Measurements from ENCODE around the gene SNAP23.

SNAP23 gene

GRCh38 chr15:42498212-42499068 is 3.0 kb downstream of the SNAP23 start:
- no peak overlapping the region for H3K4me3 ChIP-seq (ENCODE audit: insufficient read length, low read depth)
- no peak overlapping the region for H3K9ac ChIP-seq (ENCODE audit: insufficient read length, low read depth)
- no peaks in the 10 kb centered on the region for H3K4me1 ChIP-seq (ENCODE audit: insufficient read depth, insufficient read length)
- TF ChIP-seq SUZ12 (IDR thresholded peaks at IDR 0.05; ENCODE audit: extremely low read depth, insufficient read depth, insufficient read length), result no peak
- TF ChIP-seq YY1 (IDR thresholded peaks at IDR 0.05; ENCODE audit: insufficient read depth, insufficient read length), result no peak
- TF ChIP-seq ZNF274 (IDR thresholded peaks at IDR 0.05; ENCODE audit: low read depth, low read length), result no peak
- DNase-seq (ENCODE audit: low read depth, low spot score), result no peak
- H3K27me3 ChIP-seq (ENCODE audit: insufficient read depth, insufficient read length), result no peaks in the 10 kb centered on the region
- no peaks in the 10 kb centered on the region for H3K36me3 ChIP-seq (ENCODE audit: insufficient read depth, insufficient read length, low read length)
- no peaks in the 10 kb centered on the region for H3K9me3 ChIP-seq (ENCODE audit: insufficient read depth, low read length)

- H3K4me3 ChIP-seq (ENCODE audit: insufficient read length, low read depth), result no peak overlapping the region
- no peaks in the 10 kb centered on the region for H3K27me3 ChIP-seq (ENCODE audit: insufficient read depth, insufficient read length)
- no peaks in the 10 kb centered on the region for H3K36me3 ChIP-seq (ENCODE audit: insufficient read depth, insufficient read length, low read length)
Measured at GRCh38 chr15:42499858-42500609, 4.6 kb downstream of the SNAP23 start.

GRCh38 chr15:42502477-42502876 is 7.0 kb downstream of the SNAP23 start:
- Histone ChIP-seq H3K9ac (ENCODE audit: insufficient read length, low read depth) (no peak overlapping the region), H3K36me3 (ENCODE audit: insufficient read depth, insufficient read length, low read length) (peaks cover 5% of the 10 kb centered on the region), H3K4me3 (ENCODE audit: insufficient read length, low read depth) (no peak overlapping the region), H3K4me1 (ENCODE audit: insufficient read depth, insufficient read length) (peaks cover 2% of the 10 kb centered on the region), H3K9me3 (ENCODE audit: insufficient read depth, low read length) (no peaks in the 10 kb centered on the region), H3K27me3 (ENCODE audit: insufficient read depth, insufficient read length) (no peaks in the 10 kb centered on the region)
- no peak for DNase-seq (ENCODE audit: low read depth, low spot score)
- no peak for TF ChIP-seq ZNF274 (IDR thresholded peaks at IDR 0.05; ENCODE audit: low read depth, low read length)

More at GRCh38 chr15:42499858-42500609, 4.6 kb downstream of the SNAP23 start:
- Histone ChIP-seq H3K9ac (ENCODE audit: insufficient read length, low read depth) (no peak overlapping the region), H3K9me3 (ENCODE audit: insufficient read depth, low read length) (no peaks in the 10 kb centered on the region), H3K4me1 (ENCODE audit: insufficient read depth, insufficient read length) (no peaks in the 10 kb centered on the region)
- no peak for DNase-seq (ENCODE audit: low read depth, low spot score)
- no peak for TF ChIP-seq SUZ12 (IDR thresholded peaks at IDR 0.05; ENCODE audit: extremely low read depth, insufficient read depth, insufficient read length)
- no peak for TF ChIP-seq YY1 (IDR thresholded peaks at IDR 0.05; ENCODE audit: insufficient read depth, insufficient read length)

GRCh38 chr15:42503825-42504224 is 8.4 kb downstream of the SNAP23 start:
- Histone ChIP-seq H3K4me3 (ENCODE audit: insufficient read length, low read depth) (no peak overlapping the region), H3K9me3 (ENCODE audit: insufficient read depth, low read length) (no peaks in the 10 kb centered on the region), H3K36me3 (ENCODE audit: insufficient read depth, insufficient read length, low read length) (peaks cover 5% of the 10 kb centered on the region), H3K9ac (ENCODE audit: insufficient read length, low read depth) (no peak overlapping the region), H3K4me1 (ENCODE audit: insufficient read depth, insufficient read length) (peaks cover 2% of the 10 kb centered on the region), H3K27me3 (ENCODE audit: insufficient read depth, insufficient read length) (no peaks in the 10 kb centered on the region)
- DNase-seq (ENCODE audit: low read depth, low spot score), result no peak
- TF ChIP-seq YY1 (IDR thresholded peaks at IDR 0.05; ENCODE audit: insufficient read depth, insufficient read length) (no peak), ZNF274 (IDR thresholded peaks at IDR 0.05; ENCODE audit: low read depth, low read length) (no peak), SUZ12 (IDR thresholded peaks at IDR 0.05; ENCODE audit: extremely low read depth, insufficient read depth, insufficient read length) (no peak)

- no peak overlapping the region for H3K4me3 ChIP-seq (ENCODE audit: insufficient read length, low read depth)
- H3K27me3 ChIP-seq (ENCODE audit: insufficient read depth, insufficient read length), result no peaks in the 10 kb centered on the region
- peaks cover 2% of the 10 kb centered on the region for H3K4me1 ChIP-seq (ENCODE audit: insufficient read depth, insufficient read length)
- H3K36me3 ChIP-seq (ENCODE audit: insufficient read depth, insufficient read length, low read length), result peaks cover 5% of the 10 kb centered on the region
- no peak for DNase-seq (ENCODE audit: low read depth, low spot score)
- no peaks in the 10 kb centered on the region for H3K9me3 ChIP-seq (ENCODE audit: insufficient read depth, low read length)
- H3K9ac ChIP-seq (ENCODE audit: insufficient read length, low read depth), result no peak overlapping the region
- no peak for TF ChIP-seq ZNF274 (IDR thresholded peaks at IDR 0.05; ENCODE audit: low read depth, low read length)
- no peak for TF ChIP-seq YY1 (IDR thresholded peaks at IDR 0.05; ENCODE audit: insufficient read depth, insufficient read length)
- TF ChIP-seq SUZ12 (IDR thresholded peaks at IDR 0.05; ENCODE audit: extremely low read depth, insufficient read depth, insufficient read length), result no peak
Measured at GRCh38 chr15:42504631-42505030, 9.2 kb downstream of the SNAP23 start.

GRCh38 chr15:42507514-42507913 is 12.1 kb downstream of the SNAP23 start:
- TF ChIP-seq YY1 (IDR thresholded peaks at IDR 0.05; ENCODE audit: insufficient read depth, insufficient read length), result no peak
- no peak for TF ChIP-seq SUZ12 (IDR thresholded peaks at IDR 0.05; ENCODE audit: extremely low read depth, insufficient read depth, insufficient read length)
- TF ChIP-seq ZNF274 (IDR thresholded peaks at IDR 0.05; ENCODE audit: low read depth, low read length), result no peak
- Histone ChIP-seq H3K36me3 (ENCODE audit: insufficient read depth, insufficient read length, low read length) (peaks cover 5% of the 10 kb centered on the region), H3K9me3 (ENCODE audit: insufficient read depth, low read length) (no peaks in the 10 kb centered on the region), H3K27me3 (ENCODE audit: insufficient read depth, insufficient read length) (no peaks in the 10 kb centered on the region), H3K4me3 (ENCODE audit: insufficient read length, low read depth) (no peak overlapping the region), H3K4me1 (ENCODE audit: insufficient read depth, insufficient read length) (peaks cover 2% of the 10 kb centered on the region), H3K9ac (ENCODE audit: insufficient read length, low read depth) (no peak overlapping the region)
- no peak for DNase-seq (ENCODE audit: low read depth, low spot score)

- peaks cover 5% of the 10 kb centered on the region for H3K36me3 ChIP-seq (ENCODE audit: insufficient read depth, insufficient read length, low read length)
- peaks cover 2% of the 10 kb centered on the region for H3K4me1 ChIP-seq (ENCODE audit: insufficient read depth, insufficient read length)
- no peaks in the 10 kb centered on the region for H3K27me3 ChIP-seq (ENCODE audit: insufficient read depth, insufficient read length)
- H3K9ac ChIP-seq (ENCODE audit: insufficient read length, low read depth), result no peak overlapping the region
- TF ChIP-seq YY1 (IDR thresholded peaks at IDR 0.05; ENCODE audit: insufficient read depth, insufficient read length) (no peak), ZNF274 (IDR thresholded peaks at IDR 0.05; ENCODE audit: low read depth, low read length) (no peak), SUZ12 (IDR thresholded peaks at IDR 0.05; ENCODE audit: extremely low read depth, insufficient read depth, insufficient read length) (no peak)
- no peak overlapping the region for H3K4me3 ChIP-seq (ENCODE audit: insufficient read length, low read depth)
- no peaks in the 10 kb centered on the region for H3K9me3 ChIP-seq (ENCODE audit: insufficient read depth, low read length)
- no peak for DNase-seq (ENCODE audit: low read depth, low spot score)
Measured at GRCh38 chr15:42508263-42508690, 12.8 kb downstream of the SNAP23 start.

All from NT2/D1 (cell line).